PC-3 (cell line): Measurements from ENCODE around the gene THRB. TPM values are rescaled to one million over a fixed set of nuclear protein-coding genes. Genes with fewer than 3 reads are reported as not detected.

Experiments used
- ATAC-seq: fragments of 200-7000 bp; cut with Tn5 transposase; 2 replicates; pipeline ENCODE4 v1.9.1; 2020; ENCODE audit warnings: mild to moderate bottlenecking, moderate library complexity
- BruUV-seq: library from RNA; stranded (reverse); fragments of 400-500 nt; replicated peaks from 2 replicates; lab custom pipeline; 2021; lab: Mats Ljungman, UMichigan
- CTCF ChIA-PET: fragments of 300-600 bp; sonication (Branson Sonifier 250); formaldehyde crosslinking; loops from one replicate; lab custom pipeline; 2022; ENCODE audit warnings: antibody characterized with exemption; lab: Charles Lee
- POLR2A ChIA-PET: fragments of 300-600 bp; sonication (Branson Sonifier 250); formaldehyde crosslinking; loops from one replicate; lab custom pipeline; 2022; ENCODE audit warnings: antibody characterized with exemption; ENCODE audit not compliant: unreplicated experiment; lab: Charles Lee
- DNase-seq: peaks from one replicate; pipeline ENCODE4 v3.0.0-alpha.2; 2015
- H2AFZ ChIP-seq: fragments of 300-600 bp; sonication (generic); 2 replicates; pipeline ENCODE4 v1.6.0; 2016; ENCODE audit warnings: antibody characterized with exemption, low read length
- H3F3A ChIP-seq: fragments of 300-600 bp; sonication (generic); one replicate; pipeline ENCODE4 v1.6.0; 2017; ENCODE audit warnings: antibody characterized with exemption, low read length, control low read depth, mild to moderate bottlenecking; ENCODE audit not compliant: unreplicated experiment
- H3K27ac ChIP-seq: fragments of 300-600 bp; sonication (generic); 2 replicates; pipeline ENCODE4 v1.5.1; 2016; ENCODE audit warnings: mild to moderate bottlenecking, low read length
- H3K27me3 ChIP-seq: fragments of 300-600 bp; sonication (generic); 2 replicates; pipeline ENCODE4 v1.6.1; 2016; ENCODE audit warnings: low read length, mixed read lengths
- H3K36me3 ChIP-seq: fragments of 300-600 bp; sonication (generic); 2 replicates; pipeline ENCODE4 v1.6.1; 2016; ENCODE audit warnings: low read depth, mixed run types, low read length, mixed read lengths
- H3K4me1 ChIP-seq: fragments of 300-600 bp; sonication (generic); 2 replicates; pipeline ENCODE4 v1.5.1; 2016; ENCODE audit warnings: low read length; ENCODE audit not compliant: insufficient read depth
- H3K4me2 ChIP-seq: fragments of 300-600 bp; sonication (generic); 2 replicates; pipeline ENCODE4 v1.6.0; 2016; ENCODE audit warnings: low read length
- H3K4me3 ChIP-seq: fragments of 300-600 bp; sonication (generic); 2 replicates; pipeline ENCODE4 v1.5.1; 2016; ENCODE audit warnings: mild to moderate bottlenecking, low read length, mixed read lengths
- H3K79me2 ChIP-seq: fragments of 300-600 bp; sonication (generic); 2 replicates; pipeline ENCODE4 v1.6.1; 2017; ENCODE audit warnings: low read length, mixed read lengths
- H3K9ac ChIP-seq: fragments of 300-600 bp; sonication (generic); 2 replicates; pipeline ENCODE4 v1.6.0; 2016; ENCODE audit warnings: mild to moderate bottlenecking, low read length
- H3K9me2 ChIP-seq: fragments of 300-600 bp; sonication (generic); replicated peaks from 2 replicates; pipeline ENCODE4 v1.6.1; 2016; ENCODE audit warnings: mixed run types, low read length, mixed read lengths
- H3K9me3 ChIP-seq: fragments of 300-600 bp; sonication (generic); 2 replicates; pipeline ENCODE4 v1.6.1; 2016; ENCODE audit warnings: low read length, mixed read lengths
- H4K20me1 ChIP-seq: fragments of 300-600 bp; sonication (generic); 2 replicates; pipeline ENCODE4 v1.6.1; 2016; ENCODE audit warnings: low read length, mixed read lengths
- EZH2 ChIP-seq: fragments of 300-600 bp; sonication (generic); IDR thresholded peaks from one replicate; pipeline ENCODE4 v1.6.1; 2017; ENCODE audit warnings: antibody characterized with exemption, mild to moderate bottlenecking, low read length; ENCODE audit not compliant: unreplicated experiment
- EZH2phosphoT487 ChIP-seq: fragments of 300-600 bp; sonication (generic); IDR thresholded peaks from 2 replicates; pipeline ENCODE4 v1.6.1; 2018; ENCODE audit warnings: mild to moderate bottlenecking, antibody characterized with exemption, low read length, borderline replicate concordance
- intact Hi-C: fragments of 100-400 bp; cut with micrococcal nuclease; formaldehyde crosslinking; loops from 2 replicates; pipeline ENCODE4 v1.9.0; 2023
- total RNA-seq: library from RNA; depleted of rRNA; stranded (reverse); fragments of >200 nt; gene quantifications from 2 replicates; pipeline ENCODE4 v1.2.3, GENCODE V29; 2014
- TF ChIP-seq, protein P1 (sequence below): fragments of 300-600 bp; sonication (generic); conservative IDR thresholded peaks from 2 replicates; pipeline ENCODE4 v1.5.1; 2017; ENCODE audit warnings: antibody characterized with exemption, low read depth, mild to moderate bottlenecking, low read length

THRB gene
- total RNA-seq, 1 experiment from 2014 or later = 9.7 TPM

- Histone ChIP-seq H3K9me2 (no peaks in the 10 kb centered on the region), H3K27me3 (no peaks in the 10 kb centered on the region), H3K27ac (no peak overlapping the region), H3K4me1 (peaks cover 10% of the 10 kb centered on the region), H2AFZ (no peak overlapping the region), H3K9ac (no peak overlapping the region), H3K36me3 (no peaks in the 10 kb centered on the region), H3F3A (no peaks in the 10 kb centered on the region), H3K79me2 (no peaks in the 10 kb centered on the region), H3K4me3 (no peak overlapping the region), H3K9me3 (no peaks in the 10 kb centered on the region), H3K4me2 (no peak overlapping the region), H4K20me1 (no peaks in the 10 kb centered on the region)
- no peak for ATAC-seq
- DNase-seq = no peak
- TF ChIP-seq, protein P1, sequence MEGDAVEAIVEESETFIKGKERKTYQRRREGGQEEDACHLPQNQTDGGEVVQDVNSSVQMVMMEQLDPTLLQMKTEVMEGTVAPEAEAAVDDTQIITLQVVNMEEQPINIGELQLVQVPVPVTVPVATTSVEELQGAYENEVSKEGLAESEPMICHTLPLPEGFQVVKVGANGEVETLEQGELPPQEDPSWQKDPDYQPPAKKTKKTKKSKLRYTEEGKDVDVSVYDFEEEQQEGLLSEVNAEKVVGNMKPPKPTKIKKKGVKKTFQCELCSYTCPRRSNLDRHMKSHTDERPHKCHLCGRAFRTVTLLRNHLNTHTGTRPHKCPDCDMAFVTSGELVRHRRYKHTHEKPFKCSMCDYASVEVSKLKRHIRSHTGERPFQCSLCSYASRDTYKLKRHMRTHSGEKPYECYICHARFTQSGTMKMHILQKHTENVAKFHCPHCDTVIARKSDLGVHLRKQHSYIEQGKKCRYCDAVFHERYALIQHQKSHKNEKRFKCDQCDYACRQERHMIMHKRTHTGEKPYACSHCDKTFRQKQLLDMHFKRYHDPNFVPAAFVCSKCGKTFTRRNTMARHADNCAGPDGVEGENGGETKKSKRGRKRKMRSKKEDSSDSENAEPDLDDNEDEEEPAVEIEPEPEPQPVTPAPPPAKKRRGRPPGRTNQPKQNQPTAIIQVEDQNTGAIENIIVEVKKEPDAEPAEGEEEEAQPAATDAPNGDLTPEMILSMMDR = no peak
- TF ChIP-seq EZH2 (no peak), EZH2phosphoT487 (no peak)
- POLR2A ChIA-PET = no interaction called here
- CTCF ChIA-PET = interaction anchor here (0.6 kb wide), 1 partner anchor 260 kb away, joined by 3 read pairs; no protein-coding TSS in a partner anchor
- intact Hi-C loops = no loop called here
- no TSS peak for BruUV-seq
Observed at GRCh38 chr3:24229468-24230221, 265.0 kb downstream of the THRB start.

DNA sequence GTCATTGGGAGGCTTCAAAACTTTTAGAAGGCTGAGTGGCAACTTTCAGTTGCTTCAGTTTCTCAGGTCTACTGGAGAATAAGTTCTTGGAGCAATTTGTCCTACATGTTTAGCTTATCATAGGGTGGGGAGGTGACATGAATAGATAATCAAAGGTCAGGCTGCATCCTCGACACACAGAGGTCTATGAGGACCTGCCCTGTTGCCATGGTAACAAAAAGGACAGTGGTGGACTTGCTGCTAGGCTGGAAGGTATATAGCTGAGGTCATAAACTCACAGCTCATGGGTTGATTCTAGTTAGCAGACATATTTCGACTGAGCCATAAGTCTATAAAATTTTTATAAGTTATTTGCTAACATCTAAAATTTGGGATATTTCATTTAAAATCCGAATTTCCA lies 267.0 kb downstream of the THRB start:
- H3K27ac ChIP-seq = no peak overlapping the region
- TF ChIP-seq EZH2 = no peak
- TF ChIP-seq EZH2phosphoT487 = no peak
- TF ChIP-seq, protein P1 = no peak
- POLR2A ChIA-PET = interaction anchor here (0.5 kb wide), 1 partner anchor 29 kb away, joined by 6 read pairs; no protein-coding TSS in a partner anchor
- H4K20me1 ChIP-seq = no peaks in the 10 kb centered on the region
- no peak overlapping the region for H2AFZ ChIP-seq
- no peak overlapping the region for H3K4me2 ChIP-seq
- no peak for ATAC-seq
- no peaks in the 10 kb centered on the region for H3K79me2 ChIP-seq
- H3F3A ChIP-seq = no peaks in the 10 kb centered on the region
- H3K9me3 ChIP-seq = no peaks in the 10 kb centered on the region
- H3K4me1 ChIP-seq = peaks cover 6% of the 10 kb centered on the region; the same call in 1 of the 2 replicates
- no peaks in the 10 kb centered on the region for H3K36me3 ChIP-seq
- no peaks in the 10 kb centered on the region for H3K27me3 ChIP-seq
- H3K4me3 ChIP-seq = no peak overlapping the region
- DNase-seq = no peak
- H3K9ac ChIP-seq = no peak overlapping the region
- no TSS peak for BruUV-seq
- H3K9me2 ChIP-seq = no peaks in the 10 kb centered on the region
- CTCF ChIA-PET = no interaction called here
- intact Hi-C loops = no loop called here

- no peaks in the 10 kb centered on the region for H3K36me3 ChIP-seq
- H3K4me3 ChIP-seq = no peak overlapping the region
- H2AFZ ChIP-seq = no peak overlapping the region
- intact Hi-C loops = no loop called here
- no peak overlapping the region for H3K4me2 ChIP-seq
- ChIA-PET CTCF (no interaction called here), POLR2A (no interaction called here)
- H3F3A ChIP-seq = no peaks in the 10 kb centered on the region
- H3K79me2 ChIP-seq = no peaks in the 10 kb centered on the region
- ATAC-seq (peak; percentile 12; the same call in 1 of the 2 replicates), DNase-seq (no peak)
- TF ChIP-seq EZH2 = no peak
- TF ChIP-seq, protein P1 = no peak
- TF ChIP-seq EZH2phosphoT487 = no peak
- H3K27me3 ChIP-seq = no peaks in the 10 kb centered on the region
- H3K4me1 ChIP-seq = peaks cover 6% of the 10 kb centered on the region; the same call in 1 of the 2 replicates
- H4K20me1 ChIP-seq = no peaks in the 10 kb centered on the region
- H3K9me2 ChIP-seq = no peaks in the 10 kb centered on the region
- BruUV-seq = no TSS peak
- H3K9ac ChIP-seq = no peak overlapping the region
- H3K27ac ChIP-seq = no peak overlapping the region
- no peaks in the 10 kb centered on the region for H3K9me3 ChIP-seq
Observed at GRCh38 chr3:24226397-24226796, 268.3 kb downstream of the THRB start.
